ENCODE data around the gene ANKRD45. TPM values are rescaled to one million over a fixed set of nuclear protein-coding genes. Genes with fewer than 3 reads are reported as not detected.
"Not testable (repeated sequence)": the region's sequence is repeated elsewhere in the genome, so short reads cannot be mapped to it uniquely, and the experiment has no call there.

ANKRD45 gene
- total RNA-seq, 4 donors from 2014 or later = not detected

GRCh38 chr1:173608503-173609216 is 61.0 kb downstream of the ANKRD45 start:
- 73 to 91% methylated on average over 3 to 4 of the region's 4 CpGs for WGBS, 2 donors
- intact Hi-C loops (cut with DNase I) = no loop called here

GRCh38 chr1:173603056-173603591 is 66.5 kb downstream of the ANKRD45 start, which contains the start of gene SLC9C2:
SLC9C2 (minus strand) TSS chr1:173603072; CDS start chr1:173601776, 1,296 bp downstream.
- Histone ChIP-seq H3K4me1 (no peaks in the 10 kb centered on the region), H3K27me3 (no peaks in the 10 kb centered on the region), H3K27ac (no peak within 1 kb of the TSS), H3K36me3 (no peaks in the 10 kb centered on the region), H3K9me3 (no peaks in the 10 kb centered on the region), H3K4me3 (peak within 1 kb of the TSS in 3 of 4 donors; percentile 6 to 37 (median 9))
- no peak for DNase-seq
- TF ChIP-seq POLR2A (IDR thresholded peaks at IDR 0.05) (no peak), CTCF (IDR thresholded peaks at IDR 0.05) (no peak)
- intact Hi-C loops (cut with DNase I) = no loop called here
- 40 to 49% methylated on average over 5 of the region's 5 CpGs for WGBS, 2 donors

More at GRCh38 chr1:173608503-173609216, 61.0 kb downstream of the ANKRD45 start:
- no peak for DNase-seq
- H3K36me3 ChIP-seq = no peaks in the 10 kb centered on the region
- H3K4me3 ChIP-seq = no peak overlapping the region
- H3K27me3 ChIP-seq = no peaks in the 10 kb centered on the region
- no peaks in the 10 kb centered on the region for H3K9me3 ChIP-seq
- TF ChIP-seq CTCF (IDR thresholded peaks at IDR 0.05) (no peak), POLR2A (IDR thresholded peaks at IDR 0.05) (no peak)
- no peaks in the 10 kb centered on the region for H3K4me1 ChIP-seq
- no peak overlapping the region for H3K27ac ChIP-seq

DNA sequence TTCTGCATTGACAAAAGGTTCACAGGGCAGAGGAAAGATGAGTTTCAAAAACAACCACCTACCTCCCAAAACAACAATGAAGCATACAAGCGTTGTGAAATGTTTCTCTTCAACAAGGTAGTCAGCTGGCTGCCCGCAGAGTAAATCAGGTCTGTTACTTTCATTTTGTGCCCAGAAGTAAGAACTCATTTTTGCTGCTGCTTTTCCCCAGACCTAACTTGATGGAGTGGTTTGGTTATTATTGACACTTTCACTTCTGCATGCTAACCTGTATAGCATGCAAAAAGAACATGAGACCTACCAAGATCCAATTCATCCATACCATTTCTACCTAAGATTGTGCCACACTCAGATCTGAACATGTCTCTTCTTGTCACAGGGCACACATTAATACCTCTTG is 68.1 kb downstream of the ANKRD45 start:
- Histone ChIP-seq H3K4me1 (no peaks in the 10 kb centered on the region), H3K27ac (no peak overlapping the region), H3K27me3 (no peaks in the 10 kb centered on the region), H3K4me3 (no peak overlapping the region), H3K36me3 (no peaks in the 10 kb centered on the region), H3K9me3 (no peaks in the 10 kb centered on the region)
- 82 to 90% methylated on average over 2 of the region's 2 CpGs for WGBS, 2 donors
- DNase-seq = no peak
- TF ChIP-seq POLR2A (IDR thresholded peaks at IDR 0.05) = no peak
- no peak for TF ChIP-seq CTCF (IDR thresholded peaks at IDR 0.05)
- intact Hi-C loops (cut with DNase I) = no loop called here

GRCh38 chr1:173596097-173596825 is 73.4 kb downstream of the ANKRD45 start:
- Histone ChIP-seq H3K36me3 (no peaks in the 10 kb centered on the region), H3K27ac (no peak overlapping the region), H3K4me1 (no peaks in the 10 kb centered on the region), H3K4me3 (no peak overlapping the region), H3K27me3 (peaks cover 0 to 5% (median 0%) of the 10 kb centered on the region in 4 donors), H3K9me3 (no peaks in the 10 kb centered on the region)
- TF ChIP-seq POLR2A (IDR thresholded peaks at IDR 0.05) = no peak
- TF ChIP-seq CTCF (IDR thresholded peaks at IDR 0.05) = no peak
- WGBS, 2 donors = 83 to 92% methylated on average over 3 of the region's 3 CpGs
- no peak for DNase-seq
- intact Hi-C loops (cut with DNase I) = no loop called here

DNA sequence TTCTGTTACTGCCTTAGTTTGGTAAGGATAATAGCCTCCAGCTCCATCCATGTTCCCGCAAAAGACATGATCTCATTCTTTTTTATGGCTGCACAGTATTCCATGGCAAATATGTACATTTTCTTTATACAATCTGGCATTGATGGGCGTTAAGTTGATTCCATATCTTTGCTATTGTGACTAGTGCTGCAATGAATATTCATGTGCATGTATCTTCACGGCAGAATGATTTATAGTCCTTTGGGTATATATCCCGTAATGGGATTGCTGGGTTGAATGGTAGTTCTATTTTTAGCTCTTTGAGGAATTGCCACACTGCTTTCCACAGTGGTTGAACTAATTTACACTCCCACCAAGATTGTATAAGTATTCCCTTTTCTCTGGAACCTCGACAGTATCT is 78.5 kb downstream of the ANKRD45 start:
- H3K27ac ChIP-seq; intact Hi-C loops (cut with DNase I); DNase-seq; H3K9me3 ChIP-seq; H3K27me3 ChIP-seq; H3K4me3 ChIP-seq; H3K36me3 ChIP-seq; H3K4me1 ChIP-seq: not testable (repeated sequence)
- 83 to 85% methylated on average over 5 of the region's 5 CpGs for WGBS, 2 donors

Measured in esophagus squamous epithelium (tissue), 5 donors.